Naive thymus-derived CD8-positive, alpha-beta T cell (primary cell): ENCODE measurements around the gene AFAP1. TPM values are rescaled to one million over a fixed set of nuclear protein-coding genes. Genes with fewer than 3 reads are reported as not detected.
A peak's percentile ranks its signal among the peaks of the same experiment; 100 is the strongest.

Experiments
- ATAC-seq, 2 donors: fragments of 150-1000 bp; cut with Tn5 transposase in 1 of 2; sonication (Bioruptor Pico), chemical (Tn5 transposase) in 1 of 2; 1 replicate in 1 of 2; 2 replicates in 1 of 2; pipeline ENCODE4 v1.10.0; 2021; ENCODE audit warnings: mild to moderate bottlenecking in 2 of 2, moderate library complexity in 2 of 2
- POLR2A ChIA-PET: fragments of 350-600 bp; sonication (Branson Sonifier 250); formaldehyde crosslinking; loops from one replicate; lab custom pipeline; 2021; ENCODE audit warnings: antibody characterized with exemption; lab: Charles Lee
- DNase-seq, 10 donors: peaks; one replicate each; pipeline versions ENCODE4 v3.0.0 to v3.0.0-alpha.2; 2020 to 2022
- H3K27ac Mint-ChIP-seq, 10 donors: one replicate each; pipeline ENCODE4 v1.8.0; 2020 to 2022; ENCODE audit warnings: mild to moderate bottlenecking in 10 of 10, mixed read lengths in 10 of 10, moderate library complexity in 4 of 10, inconsistent platforms in 1 of 10
- H3K27me3 Mint-ChIP-seq, 5 donors: one replicate each; pipeline ENCODE4 v1.8.0; 2021 to 2022; ENCODE audit warnings: mixed read lengths in 5 of 5
- H3K36me3 Mint-ChIP-seq, 3 donors: one replicate each; pipeline ENCODE4 v1.8.0; 2020 to 2022; ENCODE audit warnings: mixed read lengths in 3 of 3, mild to moderate bottlenecking in 2 of 3, inconsistent platforms in 1 of 3
- H3K4me1 Mint-ChIP-seq, 4 donors: one replicate each; pipeline ENCODE4 v1.8.0; 2021 to 2022; ENCODE audit warnings: mixed read lengths in 4 of 4
- H3K4me3 Mint-ChIP-seq, 10 donors: one replicate each; pipeline ENCODE4 v1.8.0; 2020 to 2022; ENCODE audit warnings: mild to moderate bottlenecking in 10 of 10, mixed read lengths in 10 of 10, moderate library complexity in 6 of 10, inconsistent platforms in 1 of 10
- H3K9me3 Mint-ChIP-seq, 9 donors: one replicate each; pipeline ENCODE4 v1.8.0; 2020 to 2022; ENCODE audit warnings: mixed read lengths in 9 of 9, mild to moderate bottlenecking in 3 of 9, inconsistent platforms in 1 of 9, moderate library complexity in 1 of 9
- polyA plus RNA-seq, 3 donors: library from polyadenylated mRNA; unstranded; fragments of 300-500 nt; fragmentation: Illumina TruSeq; gene quantifications; one replicate each; pipeline ENCODE4 v1.2.3, GENCODE V29; 2021
- total RNA-seq, 8 experiments: library from RNA in 2 of 8; stranded (reverse) in 2 of 8; gene quantifications; one replicate each; pipeline ENCODE4 v1.2.3 and lab custom pipeline; 2021 to 2026

The AFAP1 gene
- total and polyA plus RNA-seq, 5 experiments from 2014 or later: 0.90 to 7.6 (median 3.3) TPM

DNA sequence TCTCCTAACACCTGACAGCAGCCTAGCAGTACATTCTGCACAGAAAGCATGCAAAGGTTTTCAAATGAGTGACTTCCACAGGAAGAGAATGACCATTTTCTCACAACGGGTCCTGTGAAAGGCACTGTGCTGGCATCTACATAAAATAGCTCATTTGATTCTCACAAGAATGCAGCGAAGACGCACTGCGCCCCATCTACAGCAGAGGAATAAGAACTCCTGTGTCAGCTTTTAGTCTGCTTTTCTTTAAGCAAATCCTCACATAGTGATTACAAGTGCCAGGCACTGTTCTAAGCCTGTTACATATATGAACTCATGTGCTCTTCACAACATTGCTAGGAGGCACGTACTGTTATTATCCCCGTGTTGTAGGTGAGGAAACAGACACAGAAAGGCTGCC, 62.5 kb downstream of the AFAP1 start:
- Mint-ChIP-seq H3K9me3 (no peaks in the 10 kb centered on the region), H3K27me3 (peaks cover 0 to 2% (median 0%) of the 10 kb centered on the region in 5 donors), H3K27ac (peak overlapping the region in 7 of 10 donors; percentile 9 to 81 (median 74)), H3K36me3 (no peaks in the 10 kb centered on the region), H3K4me3 (peak overlapping the region in 6 of 10 donors; percentile 41 to 70 (median 54)), H3K4me1 (peaks cover 25 to 56% (median 38%) of the 10 kb centered on the region in 4 donors)
- DNase-seq (no peak), ATAC-seq (no peak)
- POLR2A ChIA-PET: interaction anchor here (0.6 to 1.1 kb wide), 2 partner anchors 12 to 22 kb away, joined by 3 read pairs; no protein-coding TSS in a partner anchor

DNA sequence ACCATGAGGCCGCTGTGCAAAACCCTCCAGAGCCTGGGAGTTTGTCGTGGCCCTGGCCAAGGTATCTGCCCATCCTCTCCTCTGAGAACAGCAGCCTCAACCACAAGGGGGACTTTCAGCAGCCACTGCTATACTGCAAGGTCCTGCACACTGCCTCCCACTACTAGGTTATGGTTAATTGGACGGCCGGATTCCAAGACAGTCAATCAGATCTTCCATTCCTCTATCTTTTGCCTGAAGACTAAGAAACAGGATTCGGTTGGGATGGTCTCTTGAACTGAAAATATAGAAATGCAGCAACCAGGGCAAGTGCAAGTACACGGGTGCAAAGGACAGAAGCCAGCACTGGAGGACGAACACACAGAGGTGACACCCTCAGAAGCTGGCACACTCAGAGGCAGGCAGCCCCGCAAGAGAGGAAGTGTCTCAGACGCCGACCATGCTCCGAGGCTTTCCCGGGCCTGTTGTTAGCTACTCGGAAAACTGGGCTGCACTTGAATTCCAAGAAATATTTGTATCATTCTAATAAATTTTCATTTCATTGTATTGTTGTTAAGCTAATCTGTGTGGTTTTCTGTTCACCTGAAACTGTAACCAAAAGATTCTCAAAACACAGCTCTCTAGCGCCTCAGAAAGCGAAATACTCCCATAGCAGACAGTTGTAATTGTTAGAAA, 63.3 kb downstream of the AFAP1 start:
- POLR2A ChIA-PET: interaction anchor here (1.1 kb wide), 1 partner anchor 21 kb away, joined by 3 read pairs; no protein-coding TSS in a partner anchor
- DNase-seq: peak in 1 of 10 donors; percentile 13
- Mint-ChIP-seq H3K27me3 (peaks cover 0 to 2% (median 0%) of the 10 kb centered on the region in 5 donors), H3K4me3 (peak overlapping the region in 9 of 10 donors; percentile 29 to 70 (median 56)), H3K4me1 (peaks cover 25 to 55% (median 39%) of the 10 kb centered on the region in 4 donors), H3K9me3 (peaks cover 0 to 2% (median 0%) of the 10 kb centered on the region in 9 donors), H3K27ac (peak overlapping the region in 8 of 10 donors; percentile 46 to 81 (median 72)), H3K36me3 (peaks cover 0 to 3% (median 0%) of the 10 kb centered on the region in 3 donors)
- ATAC-seq: peak; percentile 80 to 89

DNA sequence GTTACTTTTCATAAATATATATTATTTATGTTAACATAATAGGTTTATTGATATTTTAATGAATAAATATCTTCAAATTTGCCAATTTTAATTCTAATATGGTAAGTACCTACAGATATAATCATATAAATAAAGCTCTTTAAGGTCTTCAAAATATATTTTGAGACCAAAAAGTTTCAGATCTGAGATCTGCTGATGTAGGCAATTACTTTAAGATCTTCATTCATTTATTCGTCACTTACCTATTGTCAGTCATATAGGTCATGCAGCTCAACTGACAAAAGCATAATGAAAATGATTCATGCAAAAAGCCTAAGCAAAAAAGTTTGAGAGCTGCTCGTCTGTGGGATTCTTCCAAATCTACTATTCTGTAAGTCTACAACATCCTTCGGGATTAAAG, 64.8 kb downstream of the AFAP1 start:
- POLR2A ChIA-PET: interaction anchor here (0.7 kb wide), 1 partner anchor 29 kb away, joined by 3 read pairs; no protein-coding TSS in a partner anchor
- ATAC-seq (no peak), DNase-seq (no peak)
- Mint-ChIP-seq H3K9me3 (peaks cover 0 to 2% (median 0%) of the 10 kb centered on the region in 9 donors), H3K4me1 (peaks cover 20 to 44% (median 31%) of the 10 kb centered on the region in 4 donors), H3K4me3 (no peak overlapping the region), H3K36me3 (peaks cover 0 to 13% (median 6%) of the 10 kb centered on the region in 3 donors), H3K27ac (peak overlapping the region in 1 of 10 donors; percentile 48), H3K27me3 (no peaks in the 10 kb centered on the region)

- Mint-ChIP-seq H3K36me3 (peaks cover 0 to 19% (median 11%) of the 10 kb centered on the region in 3 donors), H3K27ac (peak overlapping the region in 1 of 10 donors; percentile 3), H3K9me3 (peaks cover 0 to 5% (median 0%) of the 10 kb centered on the region in 9 donors), H3K4me3 (no peak overlapping the region), H3K27me3 (no peaks in the 10 kb centered on the region), H3K4me1 (peaks cover 18 to 46% (median 30%) of the 10 kb centered on the region in 4 donors)
- DNase-seq (no peak), ATAC-seq (no peak)
- POLR2A ChIA-PET: interaction anchor here (0.6 to 0.7 kb wide), 3 partner anchors 10 to 58 kb away, joined by 3 to 5 read pairs (median 4); no protein-coding TSS in a partner anchor
These were observed 65.8 kb downstream of the AFAP1 start for GRCh38 chr4:7873881-7874280.

DNA sequence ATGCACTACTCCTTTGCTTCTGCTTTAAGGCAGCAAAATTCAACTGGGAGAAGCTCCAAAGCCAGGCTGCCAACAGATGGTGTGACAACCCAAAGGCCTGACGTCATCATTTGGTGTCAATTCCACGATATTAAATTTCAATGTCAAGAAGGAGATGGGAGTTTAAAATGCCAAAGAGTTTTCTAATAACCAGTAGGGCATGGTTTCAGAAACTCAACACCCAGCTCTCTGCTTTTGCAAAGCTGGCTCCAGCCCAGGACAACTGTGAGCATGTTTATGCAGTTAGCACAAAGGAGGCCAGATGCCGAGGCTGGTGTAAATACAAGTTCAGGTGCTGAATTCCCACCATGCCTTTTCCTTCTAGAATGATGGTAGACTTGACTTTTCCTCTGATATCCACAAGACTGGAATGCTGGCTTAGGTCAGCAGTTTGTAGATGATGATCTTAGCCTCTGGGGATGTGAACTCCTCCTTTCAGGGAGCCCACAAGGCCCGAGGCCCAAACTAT, 67.3 kb downstream of the AFAP1 start:
- peaks cover 0 to 5% (median 0%) of the 10 kb centered on the region in 9 donors for H3K9me3 Mint-ChIP-seq
- POLR2A ChIA-PET: interaction anchor here (1.3 kb wide), 1 partner anchor 17 kb away, joined by 3 read pairs; no protein-coding TSS in a partner anchor

GRCh38 chr4:7871356-7871755, 68.3 kb downstream of the AFAP1 start:
- POLR2A ChIA-PET: interaction anchor here (0.7 to 1.3 kb wide), 2 partner anchors 16 to 26 kb away, joined by 3 to 4 read pairs; no protein-coding TSS in a partner anchor
- ATAC-seq (no peak), DNase-seq (no peak)
- Mint-ChIP-seq H3K27ac (peak overlapping the region in 1 of 10 donors; percentile 18), H3K36me3 (peaks cover 0 to 32% (median 19%) of the 10 kb centered on the region in 3 donors), H3K4me1 (peaks cover 14 to 30% (median 24%) of the 10 kb centered on the region in 4 donors), H3K9me3 (peaks cover 0 to 5% (median 0%) of the 10 kb centered on the region in 9 donors), H3K27me3 (no peaks in the 10 kb centered on the region), H3K4me3 (no peak overlapping the region)

More for the DNA sequence above, 67.3 kb downstream of the AFAP1 start:
- peaks cover 0 to 24% (median 19%) of the 10 kb centered on the region in 3 donors for H3K36me3 Mint-ChIP-seq
- no peaks in the 10 kb centered on the region for H3K27me3 Mint-ChIP-seq
- ATAC-seq (no peak), DNase-seq (no peak)
- peaks cover 18 to 38% (median 33%) of the 10 kb centered on the region in 4 donors for H3K4me1 Mint-ChIP-seq
- H3K27ac Mint-ChIP-seq: no peak overlapping the region
- no peak overlapping the region for H3K4me3 Mint-ChIP-seq

DNA sequence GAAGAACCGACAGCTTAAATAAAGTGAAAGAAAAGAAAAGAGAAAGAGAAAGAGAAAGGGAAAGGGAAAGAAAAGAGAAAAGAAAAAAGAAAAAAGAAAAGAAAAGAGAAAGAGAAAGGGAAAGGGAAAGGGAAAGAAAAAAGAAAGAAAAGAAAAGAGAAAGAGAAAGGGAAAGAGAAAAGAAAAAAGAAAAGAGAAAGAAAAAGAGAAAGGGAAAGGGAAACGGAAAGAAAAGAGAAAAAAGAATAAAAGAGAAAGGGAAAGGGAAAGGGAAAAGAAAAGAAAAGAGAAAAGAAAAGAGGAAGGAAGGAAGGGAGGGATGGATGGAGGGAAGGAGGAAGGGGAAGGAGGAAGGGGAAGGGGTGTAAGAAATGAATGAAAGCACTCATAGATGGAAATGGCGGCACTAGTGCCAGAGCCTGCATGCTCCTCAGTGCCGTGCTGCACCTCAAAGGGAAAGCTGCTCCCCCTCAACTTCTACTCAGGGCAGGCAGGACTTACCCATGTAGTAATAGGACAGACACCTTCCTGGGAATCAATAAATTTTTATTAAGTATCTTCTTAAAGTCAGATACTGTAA, 70.7 kb downstream of the AFAP1 start:
- DNase-seq: no peak
- H3K27ac Mint-ChIP-seq: peak overlapping the region in 7 of 10 donors; percentile 1 to 96 (median 48)
- peaks cover 13 to 25% (median 16%) of the 10 kb centered on the region in 4 donors for H3K4me1 Mint-ChIP-seq
- peaks cover 0 to 10% (median 4%) of the 10 kb centered on the region in 9 donors for H3K9me3 Mint-ChIP-seq
- H3K36me3 Mint-ChIP-seq: peaks cover 5 to 36% (median 24%) of the 10 kb centered on the region in 3 donors
- POLR2A ChIA-PET: no interaction called here
- no peak for ATAC-seq
- H3K27me3 Mint-ChIP-seq: no peaks in the 10 kb centered on the region
- peak overlapping the region in 1 of 10 donors; percentile 52 for H3K4me3 Mint-ChIP-seq

DNA sequence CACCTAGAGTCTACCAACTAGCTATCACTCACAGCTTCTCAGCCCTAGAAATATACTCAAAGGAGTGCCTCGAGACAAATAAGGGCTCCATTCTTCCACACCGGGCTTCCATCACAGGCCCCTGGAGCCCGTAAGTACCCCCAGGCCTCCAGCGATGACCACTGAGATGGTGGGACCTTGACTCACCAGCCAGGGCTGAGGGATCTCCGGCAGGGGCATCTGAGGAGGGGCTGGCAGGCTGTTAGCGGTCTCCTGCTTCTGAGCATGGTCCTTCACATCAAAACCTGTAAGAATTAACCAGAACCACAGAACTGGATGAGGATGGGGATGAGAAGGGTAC, 71.3 kb downstream of the AFAP1 start:
- peaks cover 14 to 22% (median 16%) of the 10 kb centered on the region in 4 donors for H3K4me1 Mint-ChIP-seq
- DNase-seq (no peak), ATAC-seq (no peak)
- H3K27ac Mint-ChIP-seq: peak overlapping the region in 5 of 10 donors; percentile 5 to 96 (median 22)
- no peak overlapping the region for H3K4me3 Mint-ChIP-seq
- peaks cover 7 to 41% (median 25%) of the 10 kb centered on the region in 3 donors for H3K36me3 Mint-ChIP-seq
- H3K27me3 Mint-ChIP-seq: no peaks in the 10 kb centered on the region
- POLR2A ChIA-PET: no interaction called here
- peaks cover 0 to 14% (median 6%) of the 10 kb centered on the region in 9 donors for H3K9me3 Mint-ChIP-seq

GRCh38 chr4:7867701-7868435, 71.8 kb downstream of the AFAP1 start:
- Mint-ChIP-seq H3K27me3 (no peaks in the 10 kb centered on the region), H3K9me3 (peaks cover 0 to 14% (median 6%) of the 10 kb centered on the region in 9 donors), H3K36me3 (peaks cover 7 to 44% (median 25%) of the 10 kb centered on the region in 3 donors), H3K4me3 (no peak overlapping the region), H3K27ac (peak overlapping the region in 4 of 10 donors; percentile 18 to 73 (median 46)), H3K4me1 (peaks cover 14 to 22% (median 16%) of the 10 kb centered on the region in 4 donors)
- no peak for DNase-seq
- POLR2A ChIA-PET: no interaction called here
- no peak for ATAC-seq

GRCh38 chr4:7867191-7867590, 72.5 kb downstream of the AFAP1 start:
- peaks cover 14 to 20% (median 18%) of the 10 kb centered on the region in 4 donors for H3K4me1 Mint-ChIP-seq
- ATAC-seq (no peak), DNase-seq (no peak)
- POLR2A ChIA-PET: no interaction called here
- H3K9me3 Mint-ChIP-seq: peaks cover 0 to 14% (median 6%) of the 10 kb centered on the region in 9 donors
- H3K27ac Mint-ChIP-seq: peak overlapping the region in 1 of 10 donors; percentile 71
- peaks cover 7 to 44% (median 25%) of the 10 kb centered on the region in 3 donors for H3K36me3 Mint-ChIP-seq
- H3K4me3 Mint-ChIP-seq: no peak overlapping the region
- no peaks in the 10 kb centered on the region for H3K27me3 Mint-ChIP-seq

- peak in 2 of 10 donors; percentile 32 to 33 for DNase-seq
- peaks cover 0 to 2% (median 0%) of the 10 kb centered on the region in 5 donors for H3K27me3 Mint-ChIP-seq
- no peak overlapping the region for H3K4me3 Mint-ChIP-seq
- ATAC-seq: peak; percentile 25 to 53
- POLR2A ChIA-PET: interaction anchor here (0.5 kb wide), 1 partner anchor 26 kb away, joined by 3 read pairs; no protein-coding TSS in a partner anchor
- H3K36me3 Mint-ChIP-seq: peaks cover 7 to 41% (median 20%) of the 10 kb centered on the region in 3 donors
- H3K27ac Mint-ChIP-seq: peak overlapping the region in 1 of 10 donors; percentile 6
- peaks cover 14 to 18% (median 17%) of the 10 kb centered on the region in 4 donors for H3K4me1 Mint-ChIP-seq
- H3K9me3 Mint-ChIP-seq: peaks cover 0 to 14% (median 5%) of the 10 kb centered on the region in 9 donors
These were observed 74.1 kb downstream of the AFAP1 start for GRCh38 chr4:7865533-7865932.
